Adrenal gland (tissue), 12 donors: ENCODE measurements around the gene CTBP2. TPM values are rescaled to one million over a fixed set of nuclear protein-coding genes. Genes with fewer than 3 reads are reported as not detected.

Experiments
- DNase-seq, 7 donors: peaks; one replicate each; pipeline ENCODE4 v3.0.0-alpha.2; 2019 to 2020
- H3K27ac ChIP-seq, 5 donors: fragments of 200-600 bp; sonication (generic) in 4 of 5; 1 replicate in 3 of 5; 2 replicates in 2 of 5; pipeline versions ENCODE4 v1.5.1 to v1.8.0; 2016 to 2020; ENCODE audit warnings: mild to moderate bottlenecking in 1 of 5
- H3K27me3 ChIP-seq: fragments of 200-600 bp; 2 replicates; pipeline ENCODE4 v1.8.0; 2021
- H3K36me3 ChIP-seq, 2 donors: fragments of 200-600 bp; replicated peaks in 1 of 2; 1 replicate in 1 of 2; 2 replicates in 1 of 2; pipeline versions ENCODE4 v1.5.1 to v1.8.0; 2018 to 2022
- H3K4me1 ChIP-seq, 2 donors: fragments of 200-600 bp; replicated peaks in 1 of 2; 1 replicate in 1 of 2; 2 replicates in 1 of 2; pipeline versions ENCODE4 v1.5.1 to v1.8.0; 2018 to 2021
- H3K4me3 ChIP-seq, 4 donors: fragments of 200-600 bp; sonication (generic) in 3 of 4; one replicate each; pipeline ENCODE4 v1.5.1; 2016 to 2018
- H3K9me3 ChIP-seq, 3 donors: fragments of 200-600 bp; sonication (generic) in 1 of 3; replicated peaks in 1 of 3; 1 replicate in 2 of 3; 2 replicates in 1 of 3; pipeline versions ENCODE4 v1.5.1 to v1.8.0; 2016 to 2021
- POLR2A ChIP-seq, 2 donors: fragments of 450-650 bp; IDR thresholded peaks; one replicate each; pipeline ENCODE4 v1.6.1; 2017; ENCODE audit warnings: antibody characterized with exemption in 2 of 2, mild to moderate bottlenecking in 2 of 2, moderate library complexity in 1 of 2
- WGBS, 4 donors: extraction: QIAGEN DNeasy Blood & Tissue Kit in 2 of 4; methylation state at CpG; one replicate each; pipeline versions ENCODE4 v1.1.5 to v1.1.7; 2013 to 2017; 5-methylcytosine and 5-hydroxymethylcytosine counted together
- intact Hi-C, 2 donors: fragments of 100-400 bp; cut with DNase I; formaldehyde crosslinking; loops; one replicate each; pipeline versions ENCODE4 v1.14.1 to v1.15.0; 2022 to 2023
- polyA plus RNA-seq, 3 donors: library from polyadenylated mRNA; stranded (reverse); fragments of 200-250 nt in 2 of 3; fragments of 350-450 nt in 1 of 3; fragmentation: Illumina TruSeq in 1 of 3; extraction: RNeasy Lipid Tissue Mini Kit (QIAGEN cat#74804) in 1 of 3; gene quantifications; one replicate each; pipeline ENCODE4 v1.2.3, GENCODE V29; 2013 to 2014
- total RNA-seq, 9 donors: library from RNA; depleted of rRNA in 4 of 9; stranded (reverse); fragments of >200 nt in 4 of 9; fragments of 120-200 nt in 1 of 9; fragmentation: NEBNext Ultra II Directional in 1 of 9; extraction: Animal tissue kit (Norgen Biotek cat#: 25700) in 1 of 9; gene quantifications; one replicate each; pipeline versions ENCODE4 v1.1.0 to v1.2.4, GENCODE V29; 2013 to 2023
- TF ChIP-seq, protein P1 (sequence below), 6 experiments: fragments of 450-650 bp in 4 of 6; fragments of 200-600 bp in 2 of 6; sonication (generic) in 1 of 6; IDR thresholded peaks; 1 replicate in 5 of 6; 2 replicates in 1 of 6; pipeline versions ENCODE4 v1.5.1 to v1.8.0; 2016 to 2021; ENCODE audit warnings: antibody characterized with exemption in 6 of 6, mild to moderate bottlenecking in 2 of 6, moderate library complexity in 1 of 6
- donor health status: healthy with polysubstance abuse.
- donor health status: Bipolar disorder and iron deficiency.
- donor health status: DM: yes; HTN: yes; CAD: no.
- donor health status: DM: no; HTN: no; CAD: no.
- donor health status: DM: no; HTN: no; CAD: no.
- donor health status: DM: yes; HTN: yes; CAD: no.

The CTBP2 gene
- total and polyA plus RNA-seq, 12 donors, result 25.3 to 66.5 (median 45.7) TPM

DNA sequence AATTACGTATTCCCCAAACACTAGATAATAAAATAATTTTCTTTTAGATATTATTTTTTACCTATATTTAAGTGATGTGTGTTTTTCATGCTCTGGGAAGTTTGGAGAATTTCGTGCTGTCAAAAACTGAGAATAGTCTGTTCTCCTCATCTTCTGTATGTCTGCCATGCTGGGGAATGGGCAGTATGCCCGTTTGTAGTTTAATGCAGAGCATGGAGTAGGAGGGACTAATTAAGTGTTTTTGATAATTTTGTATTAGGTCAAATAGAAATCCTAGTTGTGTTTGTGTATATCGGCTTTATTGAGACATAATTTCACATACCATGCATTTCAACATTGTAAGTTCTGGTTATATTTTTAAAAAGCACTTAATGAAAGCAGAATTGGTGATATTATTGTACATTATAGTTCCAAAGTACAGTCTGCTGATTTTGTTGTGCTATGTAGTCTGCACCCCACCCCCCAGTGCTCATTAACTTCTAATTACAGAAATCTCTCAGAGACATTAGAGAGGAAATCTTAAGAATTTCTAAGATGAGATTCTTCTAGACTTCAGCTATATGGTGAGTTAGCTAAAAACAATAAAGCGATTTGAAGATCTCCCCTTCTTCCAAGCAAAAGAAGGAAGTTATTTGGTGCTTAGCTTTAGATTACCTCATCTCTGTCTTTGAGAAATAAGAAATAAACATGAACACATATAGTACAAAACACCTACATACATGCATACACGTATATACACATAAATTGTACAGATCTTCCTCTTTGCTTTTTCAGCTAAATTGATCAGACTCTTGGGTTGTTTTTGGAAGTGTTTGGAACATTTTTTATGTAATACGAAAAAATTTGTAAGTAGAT, 196.3 kb downstream of the CTBP2 start:
- no peak overlapping the region for H3K27ac ChIP-seq
- no peak overlapping the region for H3K4me3 ChIP-seq
- no peak for TF ChIP-seq POLR2A (IDR thresholded peaks at IDR 0.05)
- TF ChIP-seq, protein P1, sequence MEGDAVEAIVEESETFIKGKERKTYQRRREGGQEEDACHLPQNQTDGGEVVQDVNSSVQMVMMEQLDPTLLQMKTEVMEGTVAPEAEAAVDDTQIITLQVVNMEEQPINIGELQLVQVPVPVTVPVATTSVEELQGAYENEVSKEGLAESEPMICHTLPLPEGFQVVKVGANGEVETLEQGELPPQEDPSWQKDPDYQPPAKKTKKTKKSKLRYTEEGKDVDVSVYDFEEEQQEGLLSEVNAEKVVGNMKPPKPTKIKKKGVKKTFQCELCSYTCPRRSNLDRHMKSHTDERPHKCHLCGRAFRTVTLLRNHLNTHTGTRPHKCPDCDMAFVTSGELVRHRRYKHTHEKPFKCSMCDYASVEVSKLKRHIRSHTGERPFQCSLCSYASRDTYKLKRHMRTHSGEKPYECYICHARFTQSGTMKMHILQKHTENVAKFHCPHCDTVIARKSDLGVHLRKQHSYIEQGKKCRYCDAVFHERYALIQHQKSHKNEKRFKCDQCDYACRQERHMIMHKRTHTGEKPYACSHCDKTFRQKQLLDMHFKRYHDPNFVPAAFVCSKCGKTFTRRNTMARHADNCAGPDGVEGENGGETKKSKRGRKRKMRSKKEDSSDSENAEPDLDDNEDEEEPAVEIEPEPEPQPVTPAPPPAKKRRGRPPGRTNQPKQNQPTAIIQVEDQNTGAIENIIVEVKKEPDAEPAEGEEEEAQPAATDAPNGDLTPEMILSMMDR (IDR thresholded peaks at IDR 0.05), result no peak
- DNase-seq, result no peak
- 81 to 86% (median 83%) methylated on average over 7 of the region's 7 CpGs for WGBS, 4 donors
- H3K27me3 ChIP-seq, result no peaks in the 10 kb centered on the region
- H3K9me3 ChIP-seq, result no peaks in the 10 kb centered on the region
- H3K4me1 ChIP-seq, result peaks cover 0 to 18% of the 10 kb centered on the region in 2 donors
- H3K36me3 ChIP-seq, result peaks cover 0 to 29% of the 10 kb centered on the region in 2 donors
- intact Hi-C loops, result no loop called here

DNA sequence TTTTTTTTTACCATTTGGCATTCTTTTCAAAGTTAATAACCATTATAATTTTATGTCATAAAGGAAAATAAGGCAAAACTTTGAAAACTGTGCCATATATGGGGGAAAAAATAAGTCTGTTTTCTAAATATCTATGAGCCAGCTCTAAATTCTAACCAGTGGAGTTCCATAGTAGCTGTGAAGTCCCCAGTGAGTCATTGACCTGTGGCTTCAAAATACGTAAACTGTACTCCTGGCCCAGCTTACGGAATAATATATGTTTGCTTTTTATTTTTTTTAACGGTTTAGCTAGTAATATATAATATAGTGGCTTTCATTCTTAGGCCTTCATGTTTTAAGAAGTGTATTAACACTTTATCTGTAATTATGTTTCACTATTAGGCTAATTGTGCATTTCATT, 197.9 kb downstream of the CTBP2 start:
- Histone ChIP-seq H3K4me1 (peaks cover 0 to 30% of the 10 kb centered on the region in 2 donors), H3K9me3 (no peaks in the 10 kb centered on the region), H3K4me3 (no peak overlapping the region), H3K36me3 (peaks cover 0 to 15% of the 10 kb centered on the region in 2 donors), H3K27ac (no peak overlapping the region), H3K27me3 (no peaks in the 10 kb centered on the region)
- 82 to 87% (median 85%) methylated on average over 3 of the region's 3 CpGs for WGBS, 4 donors
- DNase-seq, result no peak
- intact Hi-C loops, result no loop called here
- TF ChIP-seq, protein P1 (IDR thresholded peaks at IDR 0.05), result no peak
- TF ChIP-seq POLR2A (IDR thresholded peaks at IDR 0.05), result no peak

DNA sequence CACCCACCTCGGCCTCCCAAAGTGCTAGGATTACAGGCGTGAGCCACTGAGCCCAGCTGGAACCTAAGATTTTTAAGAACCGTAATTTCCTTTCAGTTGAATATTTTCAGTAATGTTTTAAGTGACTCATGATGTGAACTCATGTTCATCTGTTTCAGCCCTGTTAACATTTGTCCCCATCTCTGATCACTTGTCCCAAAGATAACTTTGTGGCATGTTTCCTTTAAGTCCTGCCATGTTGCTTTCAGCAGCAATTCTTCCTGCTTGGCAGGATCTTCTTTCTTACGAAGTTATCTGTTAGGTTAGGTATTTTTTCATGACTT, 199.2 kb downstream of the CTBP2 start:
- no peaks in the 10 kb centered on the region for H3K27me3 ChIP-seq
- peaks cover 5 to 38% of the 10 kb centered on the region in 2 donors for H3K4me1 ChIP-seq
- no peaks in the 10 kb centered on the region for H3K9me3 ChIP-seq
- H3K4me3 ChIP-seq, result no peak overlapping the region
- peaks cover 0 to 3% of the 10 kb centered on the region in 2 donors for H3K36me3 ChIP-seq
- H3K27ac ChIP-seq, result no peak overlapping the region
- WGBS, 4 donors, result 73 to 79% (median 75%) methylated on average over 4 of the region's 4 CpGs
- intact Hi-C loops, result no loop called here
- no peak for TF ChIP-seq POLR2A (IDR thresholded peaks at IDR 0.05)
- TF ChIP-seq, protein P1 (IDR thresholded peaks at IDR 0.05), result no peak
- DNase-seq, result no peak

DNA sequence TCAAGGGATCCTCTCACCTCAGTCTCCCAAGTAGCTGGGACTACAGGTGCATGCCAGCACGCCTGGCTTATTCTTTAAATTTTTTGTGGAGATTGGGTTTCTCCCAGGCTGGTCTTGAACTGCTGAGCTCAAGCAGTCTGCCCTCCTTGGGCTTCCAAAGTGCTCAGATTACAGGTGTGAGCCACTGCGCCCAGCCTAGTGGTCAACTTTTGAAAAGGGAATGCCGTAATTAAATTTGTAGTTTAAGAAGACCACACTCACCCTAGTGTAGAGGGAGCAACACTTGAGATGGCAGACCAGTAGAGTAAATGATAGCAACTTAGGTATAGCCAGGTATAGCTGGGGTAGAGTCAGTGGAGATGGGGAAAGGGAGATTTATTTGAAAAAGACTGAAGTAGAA, 200.8 kb downstream of the CTBP2 start:
- H3K4me3 ChIP-seq, result no peak overlapping the region
- H3K4me1 ChIP-seq, result peaks cover 5 to 40% of the 10 kb centered on the region in 2 donors
- H3K27me3 ChIP-seq, result no peaks in the 10 kb centered on the region
- no peaks in the 10 kb centered on the region for H3K36me3 ChIP-seq
- 94 to 100% (median 98%) methylated on average over 3 of the region's 3 CpGs for WGBS, 4 donors
- H3K27ac ChIP-seq, result no peak overlapping the region
- intact Hi-C loops, result no loop called here
- DNase-seq, result no peak
- no peak for TF ChIP-seq POLR2A (IDR thresholded peaks at IDR 0.05)
- TF ChIP-seq, protein P1 (IDR thresholded peaks at IDR 0.05), result no peak
- H3K9me3 ChIP-seq, result no peaks in the 10 kb centered on the region
